IPS-15b (cell line): ENCODE data around the gene KRT35.

ENCODE experiments used
- H3K27me3 ChIP-seq: one replicate; pipeline ENCODE4 v1.6.1; 2013; ENCODE audit warnings: low read length; ENCODE audit not compliant: control insufficient read depth, insufficient read depth
- H3K36me3 ChIP-seq: one replicate; pipeline ENCODE4 v1.6.1; 2013; ENCODE audit warnings: low read length; ENCODE audit not compliant: control insufficient read depth, insufficient read depth
- H3K4me1 ChIP-seq: one replicate; pipeline ENCODE4 v1.6.1; 2013; ENCODE audit warnings: mild to moderate bottlenecking, low read length; ENCODE audit not compliant: control insufficient read depth, insufficient read depth
- H3K4me3 ChIP-seq: one replicate; pipeline ENCODE4 v1.5.1; 2013; ENCODE audit warnings: low read depth, low read length
- H3K9ac ChIP-seq: one replicate; pipeline ENCODE4 v1.6.1; 2013; ENCODE audit warnings: low read depth, mild to moderate bottlenecking, low read length
- H3K9me3 ChIP-seq: one replicate; pipeline ENCODE4 v1.6.1; 2013; ENCODE audit warnings: mild to moderate bottlenecking, low read length; ENCODE audit not compliant: control insufficient read depth, insufficient read depth

Gene KRT35

GRCh38 chr17:41483531-41483930 lies 2.6 kb upstream of the KRT35 start:
- H3K36me3 ChIP-seq = no peaks in the 10 kb centered on the region
- H3K4me3 ChIP-seq = no peak overlapping the region
- H3K9ac ChIP-seq = no peak overlapping the region
- no peaks in the 10 kb centered on the region for H3K4me1 ChIP-seq
- peaks cover 5% of the 10 kb centered on the region for H3K27me3 ChIP-seq
- no peaks in the 10 kb centered on the region for H3K9me3 ChIP-seq

GRCh38 chr17:41480581-41480980 lies 370 bp downstream of the KRT35 start:
- Histone ChIP-seq H3K9ac (no peak overlapping the region), H3K4me1 (no peaks in the 10 kb centered on the region), H3K4me3 (no peak overlapping the region), H3K9me3 (no peaks in the 10 kb centered on the region), H3K27me3 (no peaks in the 10 kb centered on the region), H3K36me3 (no peaks in the 10 kb centered on the region)

GRCh38 chr17:41480136-41480535 lies 815 bp downstream of the KRT35 start:
- no peak overlapping the region for H3K4me3 ChIP-seq
- no peaks in the 10 kb centered on the region for H3K9me3 ChIP-seq
- H3K4me1 ChIP-seq = no peaks in the 10 kb centered on the region
- H3K36me3 ChIP-seq = no peaks in the 10 kb centered on the region
- no peak overlapping the region for H3K9ac ChIP-seq
- no peaks in the 10 kb centered on the region for H3K27me3 ChIP-seq

GRCh38 chr17:41478237-41478636 lies 2.7 kb downstream of the KRT35 start:
- H3K27me3 ChIP-seq = no peaks in the 10 kb centered on the region
- no peaks in the 10 kb centered on the region for H3K4me1 ChIP-seq
- H3K4me3 ChIP-seq = no peak overlapping the region
- H3K9ac ChIP-seq = no peak overlapping the region
- H3K36me3 ChIP-seq = no peaks in the 10 kb centered on the region
- no peaks in the 10 kb centered on the region for H3K9me3 ChIP-seq

GRCh38 chr17:41476866-41477815 lies 3.8 kb downstream of the KRT35 start:
- no peaks in the 10 kb centered on the region for H3K9me3 ChIP-seq
- H3K9ac ChIP-seq = no peak overlapping the region
- H3K36me3 ChIP-seq = no peaks in the 10 kb centered on the region
- H3K27me3 ChIP-seq = no peaks in the 10 kb centered on the region
- no peaks in the 10 kb centered on the region for H3K4me1 ChIP-seq
- no peak overlapping the region for H3K4me3 ChIP-seq

- Histone ChIP-seq H3K4me1 (no peaks in the 10 kb centered on the region), H3K9me3 (no peaks in the 10 kb centered on the region), H3K9ac (no peak overlapping the region), H3K36me3 (no peaks in the 10 kb centered on the region), H3K4me3 (no peak overlapping the region), H3K27me3 (no peaks in the 10 kb centered on the region)
Observed at GRCh38 chr17:41475421-41475820, 5.5 kb downstream of the KRT35 start.

- no peak overlapping the region for H3K4me3 ChIP-seq
- H3K9ac ChIP-seq = no peak overlapping the region
- no peaks in the 10 kb centered on the region for H3K36me3 ChIP-seq
- H3K9me3 ChIP-seq = no peaks in the 10 kb centered on the region
- H3K4me1 ChIP-seq = no peaks in the 10 kb centered on the region
- no peaks in the 10 kb centered on the region for H3K27me3 ChIP-seq
Observed at GRCh38 chr17:41474863-41475262, 6.1 kb downstream of the KRT35 start.

GRCh38 chr17:41468346-41468745 lies 12.6 kb downstream of the KRT35 start:
- no peaks in the 10 kb centered on the region for H3K4me1 ChIP-seq
- no peak overlapping the region for H3K4me3 ChIP-seq
- no peaks in the 10 kb centered on the region for H3K36me3 ChIP-seq

GRCh38 chr17:41467561-41467960 lies 13.4 kb downstream of the KRT35 start:
- H3K9me3 ChIP-seq = no peaks in the 10 kb centered on the region
- H3K4me3 ChIP-seq = no peak overlapping the region
- no peak overlapping the region for H3K9ac ChIP-seq
- H3K36me3 ChIP-seq = no peaks in the 10 kb centered on the region
- H3K27me3 ChIP-seq = no peaks in the 10 kb centered on the region
- no peaks in the 10 kb centered on the region for H3K4me1 ChIP-seq

More at GRCh38 chr17:41468346-41468745, 12.6 kb downstream of the KRT35 start:
- H3K9ac ChIP-seq = no peak overlapping the region
- H3K27me3 ChIP-seq = no peaks in the 10 kb centered on the region
- no peaks in the 10 kb centered on the region for H3K9me3 ChIP-seq

GRCh38 chr17:41466988-41467387 lies 14.0 kb downstream of the KRT35 start, which contains the start of gene KRT32:
KRT32 (minus strand) TSS chr17:41467386; CDS start chr17:41467325, 61 bp downstream.
- no peaks in the 10 kb centered on the region for H3K27me3 ChIP-seq
- no peak within 1 kb of the TSS for H3K4me3 ChIP-seq

GRCh38 chr17:41464682-41465081 lies 16.3 kb downstream of the KRT35 start:
- Histone ChIP-seq H3K36me3 (no peaks in the 10 kb centered on the region), H3K9ac (no peak overlapping the region), H3K4me1 (no peaks in the 10 kb centered on the region), H3K4me3 (no peak overlapping the region), H3K9me3 (no peaks in the 10 kb centered on the region), H3K27me3 (no peaks in the 10 kb centered on the region)

More at GRCh38 chr17:41466988-41467387, 14.0 kb downstream of the KRT35 start, which contains the start of gene KRT32:
- Histone ChIP-seq H3K9ac (no peak within 1 kb of the TSS), H3K4me1 (no peaks in the 10 kb centered on the region), H3K36me3 (no peaks in the 10 kb centered on the region), H3K9me3 (no peaks in the 10 kb centered on the region)

GRCh38 chr17:41464173-41464572 lies 16.8 kb downstream of the KRT35 start:
- no peak overlapping the region for H3K4me3 ChIP-seq
- no peak overlapping the region for H3K9ac ChIP-seq
- H3K36me3 ChIP-seq = no peaks in the 10 kb centered on the region
- no peaks in the 10 kb centered on the region for H3K27me3 ChIP-seq
- no peaks in the 10 kb centered on the region for H3K4me1 ChIP-seq
- no peaks in the 10 kb centered on the region for H3K9me3 ChIP-seq
